Liver (tissue), 9 donors: ENCODE results near the gene WWC1. TPM values are rescaled to one million over a fixed set of nuclear protein-coding genes. Genes with fewer than 3 reads are reported as not detected.

Source experiments
- DNase-seq: peaks from one replicate; pipeline ENCODE4 v3.0.0-alpha.2; 2017; ENCODE audit warnings: low spot score
- H3K27ac ChIP-seq, 2 donors: one replicate each; pipeline ENCODE4 v1.7.0; 2013; ENCODE audit warnings: inconsistent platforms in 2 of 2, low read length in 2 of 2, control low read depth in 1 of 2, low read depth in 1 of 2, mild to moderate bottlenecking in 1 of 2
- H3K27me3 ChIP-seq, 4 donors: one replicate each; pipeline versions ENCODE4 v1.6.1 to v1.7.0; 2013; ENCODE audit warnings: low read length in 3 of 4, inconsistent platforms in 1 of 4, mild to moderate bottlenecking in 1 of 4, moderate library complexity in 1 of 4; ENCODE audit not compliant: control insufficient read depth in 4 of 4, insufficient read depth in 4 of 4
- H3K36me3 ChIP-seq, 4 donors: one replicate each; pipeline versions ENCODE4 v1.6.1 to v1.7.0; 2013; ENCODE audit warnings: low read length in 3 of 4, mild to moderate bottlenecking in 3 of 4, low read depth in 1 of 4, moderate library complexity in 1 of 4; ENCODE audit not compliant: control insufficient read depth in 4 of 4, insufficient read depth in 3 of 4
- H3K4me1 ChIP-seq, 4 donors: one replicate each; pipeline versions ENCODE4 v1.6.1 to v1.7.0; 2013; ENCODE audit warnings: low read length in 3 of 4, mild to moderate bottlenecking in 3 of 4, moderate library complexity in 1 of 4; ENCODE audit not compliant: control insufficient read depth in 4 of 4, insufficient read depth in 4 of 4
- H3K4me3 ChIP-seq, 3 donors: one replicate each; pipeline versions ENCODE4 v1.6.1 to v1.7.0; 2013; ENCODE audit warnings: low read length in 3 of 3, control low read depth in 1 of 3, low read depth in 1 of 3, mild to moderate bottlenecking in 1 of 3
- H3K9ac ChIP-seq, 2 donors: one replicate each; pipeline ENCODE4 v1.7.0; 2013; ENCODE audit warnings: low read length in 2 of 2, mild to moderate bottlenecking in 2 of 2, moderate library complexity in 2 of 2, control low read depth in 1 of 2, low read depth in 1 of 2
- H3K9me3 ChIP-seq, 4 donors: one replicate each; pipeline versions ENCODE4 v1.6.1 to v1.7.0; 2013; ENCODE audit warnings: low read length in 3 of 4; ENCODE audit not compliant: control insufficient read depth in 4 of 4
- EGR1 ChIP-seq, 2 donors: IDR thresholded peaks; 2 replicates each; pipeline ENCODE4 v1.6.1; 2016 to 2018; ENCODE audit warnings: antibody characterized with exemption in 2 of 2, low read depth in 2 of 2
- FOXA1 ChIP-seq: IDR thresholded peaks from 2 replicates; pipeline ENCODE4 v1.6.1; 2016; ENCODE audit warnings: antibody characterized with exemption
- FOXA2 ChIP-seq: IDR thresholded peaks from 2 replicates; pipeline ENCODE4 v1.6.1; 2016; ENCODE audit warnings: antibody characterized with exemption
- GABPA ChIP-seq, 2 donors: IDR thresholded peaks in 1 of 2; conservative IDR thresholded peaks in 1 of 2; 2 replicates each; pipeline ENCODE4 v1.6.1; 2016; ENCODE audit warnings: antibody characterized with exemption in 2 of 2, mild to moderate bottlenecking in 1 of 2, moderate library complexity in 1 of 2
- HNF4A ChIP-seq, 2 donors: conservative IDR thresholded peaks; 2 replicates each; pipeline ENCODE4 v1.6.1; 2016; ENCODE audit warnings: antibody characterized with exemption in 2 of 2, mild to moderate bottlenecking in 2 of 2
- HNF4G ChIP-seq: IDR thresholded peaks from 2 replicates; pipeline ENCODE4 v1.6.1; 2016; ENCODE audit warnings: antibody characterized with exemption
- NR2F2 ChIP-seq: IDR thresholded peaks from 2 replicates; pipeline ENCODE4 v1.6.1; 2016; ENCODE audit warnings: antibody characterized with exemption
- RXRA ChIP-seq, 2 donors: IDR thresholded peaks; 2 replicates each; pipeline ENCODE4 v1.6.1; 2017 to 2018; ENCODE audit warnings: antibody characterized with exemption in 2 of 2, mild to moderate bottlenecking in 1 of 2
- TAF1 ChIP-seq: conservative IDR thresholded peaks from 2 replicates; pipeline ENCODE4 v1.6.1; 2016; ENCODE audit warnings: antibody characterized with exemption, mild to moderate bottlenecking
- YY1 ChIP-seq: IDR thresholded peaks from 2 replicates; pipeline ENCODE4 v1.6.1; 2016; ENCODE audit warnings: antibody characterized with exemption, mild to moderate bottlenecking
- WGBS: extraction: QIAGEN DNeasy Blood & Tissue Kit; methylation state at CpG from one replicate; pipeline ENCODE4 v1.1.7; 2013; 5-methylcytosine and 5-hydroxymethylcytosine counted together
- polyA plus RNA-seq, 2 donors: library from polyadenylated mRNA; stranded (reverse) in 1 of 2; unstranded in 1 of 2; fragments of 200-250 nt in 1 of 2; fragments of >200 nt in 1 of 2; fragmentation: Nextera tagmentation in 1 of 2; extraction: Ambion mirVana in 1 of 2; gene quantifications; one replicate each; pipeline versions ENCODE4 v1.2.1 to v1.2.3, GENCODE V29; 2013 to 2015
- total RNA-seq, 2 donors: library from RNA; depleted of rRNA; stranded (reverse); fragments of >200 nt; gene quantifications; one replicate each; pipeline ENCODE4 v1.2.3, GENCODE V29; 2014
- TF ChIP-seq, protein P1 (sequence below): IDR thresholded peaks from 2 replicates; pipeline ENCODE4 v1.6.1; 2016; ENCODE audit warnings: antibody characterized with exemption, mild to moderate bottlenecking
- TF ChIP-seq, protein P2 (sequence below): IDR thresholded peaks from 2 replicates; pipeline ENCODE4 v1.6.1; 2016; ENCODE audit warnings: antibody characterized with exemption
- TF ChIP-seq, protein P3 (sequence below): IDR thresholded peaks from 2 replicates; pipeline ENCODE4 v1.6.1; 2016; ENCODE audit warnings: antibody characterized with exemption
- TF ChIP-seq, protein P4 (sequence below): fragments of 150-350 bp; IDR thresholded peaks from 2 replicates; pipeline ENCODE4 v1.5.1; 2017; ENCODE audit warnings: improper control_type of control experiment, low read depth, low read length; ENCODE audit not compliant: missing input control
- TF ChIP-seq, protein P5 (sequence below): IDR thresholded peaks from 2 replicates; pipeline ENCODE4 v1.6.1; 2016; ENCODE audit warnings: antibody characterized with exemption
- donor health status: healthy.
- donor health status: healthy.
- donor health status: healthy.
- donor health status: healthy.
- donor health status: healthy.

Gene WWC1
- total and polyA plus RNA-seq, 4 donors: 5.9 to 25.1 (median 14.8) TPM

DNA sequence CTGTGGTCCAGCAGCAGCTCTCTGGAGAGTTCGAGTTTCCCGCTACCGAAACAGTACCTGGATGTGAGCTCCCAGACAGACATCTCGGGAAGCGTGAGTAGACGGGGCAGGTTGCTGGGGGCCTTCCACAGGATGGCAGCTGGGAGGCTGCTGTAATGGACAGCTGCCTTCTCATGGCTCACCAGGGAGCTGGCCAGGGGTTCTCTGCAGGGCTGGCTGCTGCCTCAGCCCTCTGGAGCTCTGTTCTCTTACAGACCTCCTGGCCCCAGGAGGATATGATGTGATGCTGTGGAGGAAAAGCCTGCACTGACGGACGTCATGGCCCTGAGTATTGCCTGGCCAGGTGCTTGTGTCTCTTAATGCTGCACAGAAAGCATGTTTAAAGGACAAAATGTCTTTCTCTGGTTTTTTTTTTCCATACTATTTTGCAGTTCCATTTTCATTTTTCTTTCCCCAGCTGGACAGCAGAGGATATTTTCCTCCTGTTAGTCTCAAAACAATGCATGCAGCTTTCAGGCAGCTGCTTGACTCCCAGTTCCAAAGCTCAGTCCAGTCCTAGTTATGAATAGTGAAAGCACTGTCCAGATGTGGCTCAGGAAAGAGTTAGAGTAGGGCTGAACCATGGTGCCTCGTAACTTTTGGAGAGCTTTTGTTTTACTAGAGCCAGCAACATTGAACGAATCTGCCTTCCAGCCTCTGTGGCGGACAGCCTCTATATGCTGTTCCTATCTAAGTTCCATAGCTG is 117.3 kb downstream of the WWC1 start:
- Histone ChIP-seq H3K27me3 (no peaks in the 10 kb centered on the region), H3K9ac (no peak overlapping the region), H3K9me3 (no peaks in the 10 kb centered on the region), H3K36me3 (peaks cover 3 to 65% (median 37%) of the 10 kb centered on the region in 4 donors), H3K27ac (no peak overlapping the region), H3K4me1 (no peaks in the 10 kb centered on the region), H3K4me3 (no peak overlapping the region)
- WGBS: 92% methylated on average over 11 of the region's 11 CpGs
- DNase-seq: no peak
- TF ChIP-seq HNF4G (no peak), NR2F2 (no peak), TAF1 (no peak), RXRA (IDR thresholded peaks at IDR 0.05) (no peak), GABPA (IDR thresholded peaks at IDR 0.05 in 1 of 2, conservative IDR thresholded peaks at IDR 0.05 in 1 of 2) (no peak), FOXA2 (no peak), YY1 (no peak), EGR1 (IDR thresholded peaks at IDR 0.05; ENCODE audit: low read depth in 2 of 2) (no peak), HNF4A (conservative IDR thresholded peaks at IDR 0.05) (no peak)
- TF ChIP-seq, protein P1, sequence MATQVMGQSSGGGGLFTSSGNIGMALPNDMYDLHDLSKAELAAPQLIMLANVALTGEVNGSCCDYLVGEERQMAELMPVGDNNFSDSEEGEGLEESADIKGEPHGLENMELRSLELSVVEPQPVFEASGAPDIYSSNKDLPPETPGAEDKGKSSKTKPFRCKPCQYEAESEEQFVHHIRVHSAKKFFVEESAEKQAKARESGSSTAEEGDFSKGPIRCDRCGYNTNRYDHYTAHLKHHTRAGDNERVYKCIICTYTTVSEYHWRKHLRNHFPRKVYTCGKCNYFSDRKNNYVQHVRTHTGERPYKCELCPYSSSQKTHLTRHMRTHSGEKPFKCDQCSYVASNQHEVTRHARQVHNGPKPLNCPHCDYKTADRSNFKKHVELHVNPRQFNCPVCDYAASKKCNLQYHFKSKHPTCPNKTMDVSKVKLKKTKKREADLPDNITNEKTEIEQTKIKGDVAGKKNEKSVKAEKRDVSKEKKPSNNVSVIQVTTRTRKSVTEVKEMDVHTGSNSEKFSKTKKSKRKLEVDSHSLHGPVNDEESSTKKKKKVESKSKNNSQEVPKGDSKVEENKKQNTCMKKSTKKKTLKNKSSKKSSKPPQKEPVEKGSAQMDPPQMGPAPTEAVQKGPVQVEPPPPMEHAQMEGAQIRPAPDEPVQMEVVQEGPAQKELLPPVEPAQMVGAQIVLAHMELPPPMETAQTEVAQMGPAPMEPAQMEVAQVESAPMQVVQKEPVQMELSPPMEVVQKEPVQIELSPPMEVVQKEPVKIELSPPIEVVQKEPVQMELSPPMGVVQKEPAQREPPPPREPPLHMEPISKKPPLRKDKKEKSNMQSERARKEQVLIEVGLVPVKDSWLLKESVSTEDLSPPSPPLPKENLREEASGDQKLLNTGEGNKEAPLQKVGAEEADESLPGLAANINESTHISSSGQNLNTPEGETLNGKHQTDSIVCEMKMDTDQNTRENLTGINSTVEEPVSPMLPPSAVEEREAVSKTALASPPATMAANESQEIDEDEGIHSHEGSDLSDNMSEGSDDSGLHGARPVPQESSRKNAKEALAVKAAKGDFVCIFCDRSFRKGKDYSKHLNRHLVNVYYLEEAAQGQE: no peak
- TF ChIP-seq, protein P2, sequence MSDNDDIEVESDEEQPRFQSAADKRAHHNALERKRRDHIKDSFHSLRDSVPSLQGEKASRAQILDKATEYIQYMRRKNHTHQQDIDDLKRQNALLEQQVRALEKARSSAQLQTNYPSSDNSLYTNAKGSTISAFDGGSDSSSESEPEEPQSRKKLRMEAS: no peak
- TF ChIP-seq, protein P3, sequence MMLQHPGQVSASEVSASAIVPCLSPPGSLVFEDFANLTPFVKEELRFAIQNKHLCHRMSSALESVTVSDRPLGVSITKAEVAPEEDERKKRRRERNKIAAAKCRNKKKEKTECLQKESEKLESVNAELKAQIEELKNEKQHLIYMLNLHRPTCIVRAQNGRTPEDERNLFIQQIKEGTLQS: no peak
- TF ChIP-seq, protein P4, sequence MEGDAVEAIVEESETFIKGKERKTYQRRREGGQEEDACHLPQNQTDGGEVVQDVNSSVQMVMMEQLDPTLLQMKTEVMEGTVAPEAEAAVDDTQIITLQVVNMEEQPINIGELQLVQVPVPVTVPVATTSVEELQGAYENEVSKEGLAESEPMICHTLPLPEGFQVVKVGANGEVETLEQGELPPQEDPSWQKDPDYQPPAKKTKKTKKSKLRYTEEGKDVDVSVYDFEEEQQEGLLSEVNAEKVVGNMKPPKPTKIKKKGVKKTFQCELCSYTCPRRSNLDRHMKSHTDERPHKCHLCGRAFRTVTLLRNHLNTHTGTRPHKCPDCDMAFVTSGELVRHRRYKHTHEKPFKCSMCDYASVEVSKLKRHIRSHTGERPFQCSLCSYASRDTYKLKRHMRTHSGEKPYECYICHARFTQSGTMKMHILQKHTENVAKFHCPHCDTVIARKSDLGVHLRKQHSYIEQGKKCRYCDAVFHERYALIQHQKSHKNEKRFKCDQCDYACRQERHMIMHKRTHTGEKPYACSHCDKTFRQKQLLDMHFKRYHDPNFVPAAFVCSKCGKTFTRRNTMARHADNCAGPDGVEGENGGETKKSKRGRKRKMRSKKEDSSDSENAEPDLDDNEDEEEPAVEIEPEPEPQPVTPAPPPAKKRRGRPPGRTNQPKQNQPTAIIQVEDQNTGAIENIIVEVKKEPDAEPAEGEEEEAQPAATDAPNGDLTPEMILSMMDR: no peak

DNA sequence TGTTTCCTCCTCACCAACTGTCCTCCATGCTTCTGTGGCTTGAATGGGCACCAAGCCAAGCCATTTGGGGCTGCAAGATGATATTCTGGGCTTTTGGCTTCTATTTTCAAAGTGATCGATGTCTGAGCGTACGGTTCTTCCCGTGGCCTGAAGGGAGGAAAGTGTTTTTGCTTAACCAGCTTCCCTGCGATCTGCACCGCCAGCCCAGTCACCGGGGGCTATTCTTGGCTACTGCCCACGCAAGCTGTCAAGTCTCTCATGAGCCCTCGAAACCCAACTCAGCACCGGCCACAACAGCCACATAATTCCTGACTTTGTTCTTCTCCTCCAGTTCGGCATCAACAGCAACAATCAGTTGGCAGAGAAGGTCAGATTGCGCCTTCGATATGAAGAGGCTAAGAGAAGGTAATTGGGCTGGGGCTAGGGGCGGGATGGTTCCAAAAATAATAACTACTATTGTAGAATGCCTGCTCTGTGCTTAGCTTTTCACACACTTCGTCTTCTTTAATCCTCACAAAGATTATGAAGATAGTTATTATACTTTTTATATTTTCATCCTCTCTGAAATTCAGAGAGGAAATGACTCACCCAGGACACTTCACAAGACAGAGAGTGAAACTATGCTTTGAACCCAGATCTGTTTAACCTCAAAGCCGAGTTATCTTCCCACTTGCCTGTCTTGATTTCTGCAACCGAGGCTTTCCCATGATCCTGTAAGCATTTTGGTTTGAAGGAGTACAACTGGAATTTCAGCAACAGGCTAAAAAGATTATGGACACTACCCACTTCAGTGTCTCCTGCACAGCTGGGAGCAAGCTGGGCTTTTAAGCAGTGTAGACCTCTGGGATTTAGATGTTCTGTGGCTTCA is 118.4 kb downstream of the WWC1 start:
- TF ChIP-seq FOXA1: no peak
- TF ChIP-seq FOXA2: no peak
- TF ChIP-seq, protein P5, sequence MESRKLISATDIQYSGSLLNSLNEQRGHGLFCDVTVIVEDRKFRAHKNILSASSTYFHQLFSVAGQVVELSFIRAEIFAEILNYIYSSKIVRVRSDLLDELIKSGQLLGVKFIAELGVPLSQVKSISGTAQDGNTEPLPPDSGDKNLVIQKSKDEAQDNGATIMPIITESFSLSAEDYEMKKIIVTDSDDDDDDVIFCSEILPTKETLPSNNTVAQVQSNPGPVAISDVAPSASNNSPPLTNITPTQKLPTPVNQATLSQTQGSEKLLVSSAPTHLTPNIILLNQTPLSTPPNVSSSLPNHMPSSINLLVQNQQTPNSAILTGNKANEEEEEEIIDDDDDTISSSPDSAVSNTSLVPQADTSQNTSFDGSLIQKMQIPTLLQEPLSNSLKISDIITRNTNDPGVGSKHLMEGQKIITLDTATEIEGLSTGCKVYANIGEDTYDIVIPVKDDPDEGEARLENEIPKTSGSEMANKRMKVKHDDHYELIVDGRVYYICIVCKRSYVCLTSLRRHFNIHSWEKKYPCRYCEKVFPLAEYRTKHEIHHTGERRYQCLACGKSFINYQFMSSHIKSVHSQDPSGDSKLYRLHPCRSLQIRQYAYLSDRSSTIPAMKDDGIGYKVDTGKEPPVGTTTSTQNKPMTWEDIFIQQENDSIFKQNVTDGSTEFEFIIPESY: no peak
- no peak for TF ChIP-seq RXRA (IDR thresholded peaks at IDR 0.05)
- H3K9ac ChIP-seq: no peak overlapping the region
- WGBS: 80% methylated on average over 17 of the region's 17 CpGs
- no peaks in the 10 kb centered on the region for H3K4me1 ChIP-seq
- H3K9me3 ChIP-seq: no peaks in the 10 kb centered on the region
- H3K27ac ChIP-seq: no peak overlapping the region
- H3K27me3 ChIP-seq: no peaks in the 10 kb centered on the region
- peaks cover 3 to 76% (median 41%) of the 10 kb centered on the region in 4 donors for H3K36me3 ChIP-seq
- no peak for DNase-seq
- H3K4me3 ChIP-seq: no peak overlapping the region
